TTC549 (cell line): ENCODE data around the gene MRTFA.
"Not testable (repeated sequence)": the region's sequence is repeated elsewhere in the genome, so short reads cannot be mapped to it uniquely, and the experiment has no call there.

Source experiments
- FAIRE-seq: peaks from 2 replicates; lab custom pipeline; 2012; peaks lifted over from hg19 to GRCh38; lab: Jason Lieb, UNC

MRTFA gene

DNA sequence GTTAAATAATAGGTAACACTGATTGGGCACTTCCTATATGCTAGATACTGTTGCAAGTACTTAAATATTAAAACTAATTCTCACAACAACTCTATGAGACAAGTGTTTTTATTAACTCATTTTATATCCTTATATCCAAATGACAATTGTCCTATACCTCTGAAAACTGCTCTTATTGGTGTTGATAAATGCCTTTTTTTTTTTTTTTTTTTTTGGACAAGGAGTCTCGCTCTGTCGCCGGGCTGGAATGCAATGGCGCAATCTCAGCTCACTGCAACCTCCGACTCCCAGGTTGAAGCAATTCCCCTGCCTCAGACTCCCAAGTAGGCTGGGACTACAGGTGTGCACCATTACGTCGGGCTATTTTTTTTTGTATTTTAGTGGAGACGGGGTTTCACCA is 41.6 kb downstream of the MRTFA start:
- FAIRE-seq: no peak

GRCh38 chr22:40594346-40594745 is 42.2 kb downstream of the MRTFA start:
- FAIRE-seq: no peak

DNA sequence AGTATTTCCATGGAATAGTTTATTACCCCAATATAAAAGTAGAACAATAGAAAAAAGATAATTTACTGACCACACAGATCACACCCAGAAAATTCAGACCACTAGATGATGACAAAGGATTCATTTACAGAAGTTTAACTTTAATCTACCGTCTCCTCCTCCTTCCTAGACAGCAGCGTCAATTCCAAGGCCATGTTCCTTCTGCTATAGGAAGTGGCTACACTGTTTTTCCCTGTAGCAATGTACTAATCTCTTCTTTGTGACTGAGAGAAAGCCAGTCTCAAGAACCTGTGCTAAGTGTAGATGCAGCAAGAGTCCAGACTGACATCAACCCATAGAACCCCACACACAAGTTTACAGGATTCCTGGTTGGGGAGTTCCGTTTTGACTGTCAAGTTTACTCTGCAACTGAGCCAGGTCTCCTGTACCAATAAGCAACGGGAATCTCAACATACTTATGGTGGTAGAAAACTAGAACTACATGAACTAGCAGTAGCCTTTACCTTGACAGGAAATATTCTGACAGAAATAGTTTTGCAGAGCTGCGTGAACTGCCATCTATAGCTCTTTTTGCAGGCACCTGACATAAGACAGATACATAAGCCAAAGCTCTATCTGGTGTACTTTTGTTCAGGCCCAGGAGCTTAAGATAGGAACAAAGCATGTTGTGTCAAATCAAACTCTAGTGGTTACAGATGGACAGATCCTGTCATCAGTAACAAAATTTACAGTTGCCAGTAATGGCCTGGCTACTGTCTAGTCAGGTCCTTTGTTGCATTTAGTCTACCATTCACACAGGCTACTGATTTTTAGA is 42.9 kb downstream of the MRTFA start:
- no peak for FAIRE-seq

GRCh38 chr22:40592352-40593113 is 44.0 kb downstream of the MRTFA start:
- FAIRE-seq: no peak

DNA sequence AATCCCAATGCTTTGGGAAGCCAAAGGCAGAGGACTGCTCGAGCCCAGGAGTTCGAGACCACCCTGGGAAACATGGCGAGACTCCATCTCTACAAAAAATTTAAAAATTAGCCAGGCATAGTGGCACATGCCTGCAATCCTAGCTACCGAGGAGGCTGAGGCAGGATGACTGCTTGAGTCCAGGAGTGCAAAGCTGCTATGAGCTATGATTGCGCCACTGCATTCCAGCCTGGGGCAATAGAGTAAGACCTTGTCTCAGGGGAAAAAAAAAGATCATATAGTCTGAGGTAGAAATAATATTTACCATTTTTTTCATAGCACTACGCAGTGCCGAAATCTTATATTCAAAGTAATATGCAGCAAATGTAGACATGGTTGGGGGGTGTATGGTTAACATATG is 47.8 kb downstream of the MRTFA start:
- no peak for FAIRE-seq

- no peak for FAIRE-seq
These were observed 49.7 kb downstream of the MRTFA start for GRCh38 chr22:40586781-40587180.

- FAIRE-seq: no peak
These were observed 51.2 kb downstream of the MRTFA start for GRCh38 chr22:40585310-40585751.

- FAIRE-seq: not testable (repeated sequence)
These were observed 51.8 kb downstream of the MRTFA start for GRCh38 chr22:40584766-40585165.

DNA sequence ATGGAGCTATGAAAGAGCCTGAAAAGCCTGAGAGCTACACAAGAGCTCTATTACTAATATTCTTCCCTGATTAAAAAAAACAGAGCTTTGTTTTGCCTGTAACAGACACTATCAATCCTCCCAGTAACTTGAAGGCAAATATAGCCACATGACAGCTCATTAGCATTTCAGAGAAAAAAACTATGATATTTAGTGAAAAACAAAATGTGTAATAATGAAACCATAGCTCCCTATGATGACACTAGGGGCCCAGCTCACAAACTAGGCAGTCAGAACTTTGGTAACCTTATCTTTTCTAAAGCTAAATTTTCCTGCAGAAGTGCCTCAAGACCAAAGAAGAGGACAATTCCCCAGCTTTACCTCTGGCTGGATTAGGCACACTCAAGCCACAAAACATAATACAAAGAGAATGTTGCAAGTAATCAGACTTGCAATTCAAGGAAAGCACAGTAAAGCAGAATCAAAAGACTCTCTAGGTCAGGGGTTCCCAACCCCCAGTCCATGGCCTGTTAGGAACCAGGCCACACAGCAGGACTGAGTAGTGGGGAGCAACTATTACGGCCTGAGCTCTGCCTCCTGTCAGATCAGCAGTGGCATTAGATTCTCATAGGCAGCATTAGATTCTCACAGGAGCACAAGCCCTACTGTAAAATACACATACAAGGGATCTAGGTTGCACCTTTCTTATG is 53.3 kb downstream of the MRTFA start:
- FAIRE-seq: no peak

- FAIRE-seq: no peak
These were observed 54.5 kb downstream of the MRTFA start for GRCh38 chr22:40582063-40582462.

GRCh38 chr22:40580631-40581030 is 55.9 kb downstream of the MRTFA start:
- FAIRE-seq: no peak

DNA sequence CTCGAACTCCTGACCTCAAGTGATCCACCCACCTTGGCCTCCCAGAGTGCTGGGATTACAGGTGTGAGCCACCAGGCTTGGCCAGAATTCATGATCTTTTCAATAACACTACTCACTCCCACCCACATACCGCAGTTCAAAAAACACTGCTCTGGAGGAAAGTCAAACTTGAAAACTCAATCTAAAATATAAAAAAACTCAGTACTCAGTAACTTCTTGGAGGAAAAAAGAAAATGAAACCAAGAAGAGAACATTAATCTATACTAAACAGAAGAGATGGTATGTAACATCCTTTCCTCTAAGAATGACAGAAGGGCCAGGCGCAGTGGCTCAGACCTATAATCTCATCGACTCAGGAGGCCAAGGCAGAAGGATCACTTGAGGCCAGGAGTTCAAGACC is 58.3 kb downstream of the MRTFA start:
- FAIRE-seq: no peak

DNA sequence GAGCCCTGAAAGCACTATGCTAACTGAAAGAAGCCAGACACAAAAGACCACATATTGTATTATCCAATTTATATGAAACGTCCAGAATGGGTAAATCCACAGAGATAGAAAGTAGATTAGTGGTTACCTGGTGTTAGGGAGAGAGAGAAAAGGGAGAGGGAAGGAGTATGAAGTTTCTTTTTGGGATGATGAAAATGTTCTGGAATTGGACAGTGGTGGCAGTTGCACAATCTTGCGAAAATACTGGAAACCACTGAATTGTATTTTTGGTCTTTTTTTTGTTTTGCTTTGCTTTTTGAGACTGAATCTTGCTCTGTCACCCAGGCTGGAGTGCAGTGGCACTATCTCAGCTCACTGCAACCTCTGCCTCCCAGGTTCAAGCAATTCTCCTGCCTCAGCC is 63.5 kb downstream of the MRTFA start:
- FAIRE-seq: no peak

DNA sequence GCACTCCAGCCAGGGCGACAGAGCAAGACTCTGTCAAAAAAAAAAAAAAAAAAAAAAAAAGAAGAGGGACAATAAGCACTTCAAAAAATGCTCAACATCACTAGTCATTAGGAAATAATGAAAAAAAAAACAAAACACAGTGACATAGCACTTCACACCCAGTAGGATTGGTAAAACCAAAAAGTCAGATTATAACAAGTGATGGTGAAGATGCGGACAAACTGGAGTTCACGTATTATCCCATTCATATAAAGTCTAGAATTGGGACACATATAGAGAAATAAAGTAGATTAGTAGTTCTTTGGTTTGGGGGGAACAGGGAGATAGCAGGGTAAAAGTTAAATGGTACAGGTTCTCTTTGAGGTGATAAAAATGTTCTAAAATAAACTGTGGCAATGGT is 64.6 kb downstream of the MRTFA start:
- FAIRE-seq: no peak

DNA sequence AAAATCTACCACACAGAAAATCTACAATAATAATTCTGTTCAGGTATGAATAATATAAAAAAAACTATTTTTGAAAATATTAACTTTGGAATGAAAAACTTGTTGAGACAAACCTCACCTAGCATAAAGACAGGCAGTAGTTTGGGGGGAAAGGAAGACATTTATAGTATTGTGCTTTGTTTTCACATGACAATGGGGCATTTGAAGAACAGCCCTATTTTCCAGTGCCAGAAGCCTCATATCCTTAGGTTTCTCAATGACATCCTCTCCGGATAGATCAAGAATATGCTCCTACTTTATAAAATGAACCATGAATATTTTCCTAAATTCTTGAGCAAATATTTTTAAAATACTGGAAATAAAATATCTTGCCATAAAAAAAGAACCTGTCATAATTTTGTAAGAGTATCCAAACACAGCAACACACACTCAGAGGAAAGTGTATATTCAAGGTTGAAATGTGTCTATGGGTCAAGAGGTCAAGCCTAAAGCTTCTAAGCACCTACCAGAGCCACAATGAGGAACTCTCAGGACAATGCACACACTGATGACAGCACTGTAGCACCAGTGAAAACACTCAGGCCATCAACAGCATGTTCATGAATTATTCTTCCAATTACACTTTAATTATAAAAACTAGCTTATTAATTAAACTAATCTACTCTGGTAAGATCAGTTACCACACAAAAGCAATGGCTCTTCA is 68.7 kb downstream of the MRTFA start:
- no peak for FAIRE-seq

- FAIRE-seq: no peak
These were observed 69.4 kb downstream of the MRTFA start for GRCh38 chr22:40567106-40567505.

DNA sequence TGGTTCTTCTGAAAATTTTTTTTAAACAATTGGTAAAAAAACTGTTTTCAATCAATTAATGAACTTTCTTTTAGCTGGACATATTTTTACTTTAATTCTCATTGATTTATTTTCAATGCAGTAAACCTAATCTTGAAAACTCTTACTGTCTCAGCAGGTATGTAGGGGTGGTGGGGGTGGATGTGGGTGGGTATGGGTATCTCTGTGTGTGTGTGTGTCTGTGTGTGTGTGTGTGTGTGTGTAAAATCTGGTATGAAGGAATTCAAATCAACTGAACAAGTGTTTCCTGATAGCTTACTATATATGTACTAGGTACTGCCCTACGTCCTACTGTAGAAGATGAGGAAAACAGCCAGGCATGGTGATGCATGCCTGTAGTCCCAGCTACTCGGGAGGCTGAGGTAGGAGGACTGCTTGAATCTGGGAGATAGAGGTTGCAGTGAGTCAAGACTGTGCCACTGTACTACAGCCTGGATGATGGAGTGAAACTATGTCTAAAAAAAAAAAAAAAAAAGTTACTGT is 75.5 kb downstream of the MRTFA start:
- FAIRE-seq: no peak

DNA sequence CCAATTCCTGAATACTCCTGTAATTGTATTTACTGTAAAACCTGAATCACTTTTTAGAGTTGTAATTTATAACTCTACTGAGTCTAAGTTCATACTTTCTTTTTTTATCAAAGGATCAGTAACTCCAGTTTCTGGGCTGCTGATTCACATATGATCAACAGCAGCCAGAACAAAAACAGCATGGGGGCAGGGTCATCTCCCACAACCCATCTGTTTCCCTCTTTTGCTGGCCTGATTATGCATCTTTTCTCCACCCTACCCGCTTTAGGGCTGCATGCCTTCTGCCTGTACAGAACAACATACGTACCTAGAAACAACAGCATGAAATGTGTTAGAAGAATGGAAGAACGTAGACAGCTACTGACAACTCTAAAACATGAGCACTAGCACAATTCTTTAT is 76.0 kb downstream of the MRTFA start:
- FAIRE-seq: no peak

DNA sequence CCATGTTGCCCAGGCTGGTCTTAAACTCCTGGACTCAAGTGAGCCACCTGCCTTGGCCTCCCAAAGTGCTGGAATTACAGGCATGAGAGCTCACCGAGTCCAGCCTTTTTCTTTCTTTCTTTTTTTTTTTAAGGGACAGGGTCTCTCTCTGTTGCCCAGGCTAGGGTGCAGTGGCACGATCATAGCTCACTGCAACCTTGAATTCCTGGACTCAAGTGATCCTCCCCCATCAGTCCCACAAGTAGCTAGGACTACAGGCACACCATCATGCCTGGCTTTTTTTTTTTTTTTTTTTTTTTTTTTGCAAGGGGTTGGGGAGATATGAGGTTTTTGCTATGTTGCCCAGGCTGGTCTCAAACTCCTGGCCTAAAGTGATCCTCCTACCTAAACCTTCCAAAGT is 78.5 kb downstream of the MRTFA start:
- FAIRE-seq: no peak

DNA sequence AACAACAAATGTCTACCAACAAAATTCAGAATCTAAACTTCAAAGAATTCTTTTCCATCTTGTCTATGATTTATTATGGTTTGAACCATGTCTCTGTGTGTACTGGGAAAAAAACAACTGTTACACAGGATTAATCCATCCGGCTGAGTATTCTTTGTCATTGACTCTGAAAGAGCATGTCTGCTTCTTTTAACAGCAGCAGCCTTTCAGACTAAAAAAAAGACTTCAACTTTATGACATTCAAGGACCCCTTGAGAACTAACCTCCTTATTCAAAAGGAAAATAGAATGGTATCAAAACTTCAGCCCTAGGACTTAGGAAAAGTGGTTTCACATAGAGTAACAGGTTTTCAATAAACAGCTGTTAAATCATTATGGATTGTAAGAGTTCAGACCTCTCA is 79.9 kb downstream of the MRTFA start:
- no peak for FAIRE-seq

- not testable (repeated sequence) for FAIRE-seq
These were observed 82.5 kb downstream of the MRTFA start for GRCh38 chr22:40554023-40554422.

GRCh38 chr22:40553014-40553554 is 83.4 kb downstream of the MRTFA start:
- FAIRE-seq: no peak
